NT2/D1 (cell line): Measurements from ENCODE around the gene PCNX1.

ENCODE experiments used
- DNase-seq: peaks from one replicate; pipeline ENCODE4 v3.0.0-alpha.2; 2011; ENCODE audit warnings: low read depth, low spot score
- H3K27me3 ChIP-seq: 2 replicates; pipeline ENCODE4 v1.6.0; 2011; ENCODE audit warnings: mild to moderate bottlenecking; ENCODE audit not compliant: insufficient read length, insufficient read depth
- H3K36me3 ChIP-seq: 2 replicates; pipeline ENCODE4 v1.6.1; 2011; ENCODE audit warnings: mild to moderate bottlenecking, low read length, mixed read lengths; ENCODE audit not compliant: insufficient read depth, insufficient read length
- H3K4me1 ChIP-seq: 2 replicates; pipeline ENCODE4 v1.5.1; 2011; ENCODE audit not compliant: insufficient read depth, insufficient read length
- H3K4me3 ChIP-seq: 2 replicates; pipeline ENCODE4 v1.5.1; 2011; ENCODE audit warnings: low read depth; ENCODE audit not compliant: insufficient read length
- H3K9ac ChIP-seq: 2 replicates; pipeline ENCODE4 v1.6.0; 2011; ENCODE audit warnings: low read depth; ENCODE audit not compliant: insufficient read length
- H3K9me3 ChIP-seq: 2 replicates; pipeline ENCODE4 v1.5.1; 2011; ENCODE audit warnings: mild to moderate bottlenecking, low read length; ENCODE audit not compliant: insufficient read depth
- SUZ12 ChIP-seq: IDR thresholded peaks from 2 replicates; pipeline ENCODE4 v1.6.1; 2011; ENCODE audit not compliant: insufficient read length, insufficient read depth; ENCODE audit errors: extremely low read depth
- YY1 ChIP-seq: IDR thresholded peaks from 2 replicates; pipeline ENCODE4 v1.6.1; 2011; ENCODE audit not compliant: insufficient read length, insufficient read depth
- ZNF274 ChIP-seq: IDR thresholded peaks from 2 replicates; pipeline ENCODE4 v1.6.1; 2011; ENCODE audit warnings: mild to moderate bottlenecking, low read depth, low read length

Gene PCNX1

GRCh38 chr14:70920608-70921007, 13.3 kb downstream of the PCNX1 start:
- H3K4me1 ChIP-seq = no peaks in the 10 kb centered on the region
- no peaks in the 10 kb centered on the region for H3K27me3 ChIP-seq
- peaks cover 14% of the 10 kb centered on the region for H3K36me3 ChIP-seq
- no peak for TF ChIP-seq YY1
- no peak for TF ChIP-seq SUZ12
- TF ChIP-seq ZNF274 = no peak
- H3K4me3 ChIP-seq = no peak overlapping the region
- H3K9me3 ChIP-seq = no peaks in the 10 kb centered on the region
- H3K9ac ChIP-seq = no peak overlapping the region
- DNase-seq = no peak

- no peaks in the 10 kb centered on the region for H3K4me1 ChIP-seq
- no peak for DNase-seq
- H3K27me3 ChIP-seq = no peaks in the 10 kb centered on the region
- peaks cover 11% of the 10 kb centered on the region for H3K36me3 ChIP-seq
- H3K4me3 ChIP-seq = no peak overlapping the region
- no peak for TF ChIP-seq SUZ12
- TF ChIP-seq YY1 = no peak
- TF ChIP-seq ZNF274 = no peak
- H3K9me3 ChIP-seq = no peaks in the 10 kb centered on the region
- H3K9ac ChIP-seq = no peak overlapping the region
Measured at GRCh38 chr14:70921669-70922068, 14.4 kb downstream of the PCNX1 start.

GRCh38 chr14:70924521-70924920, 17.3 kb downstream of the PCNX1 start:
- no peak overlapping the region for H3K9ac ChIP-seq

GRCh38 chr14:70926235-70926830, 19.1 kb downstream of the PCNX1 start:
- no peak for TF ChIP-seq ZNF274
- no peak for TF ChIP-seq YY1
- no peak for TF ChIP-seq SUZ12
- Histone ChIP-seq H3K36me3 (no peaks in the 10 kb centered on the region), H3K27me3 (no peaks in the 10 kb centered on the region), H3K4me1 (no peaks in the 10 kb centered on the region), H3K9me3 (no peaks in the 10 kb centered on the region), H3K4me3 (no peak overlapping the region), H3K9ac (no peak overlapping the region)
- DNase-seq = no peak

More at GRCh38 chr14:70924521-70924920, 17.3 kb downstream of the PCNX1 start:
- Histone ChIP-seq H3K4me3 (no peak overlapping the region), H3K9me3 (no peaks in the 10 kb centered on the region), H3K4me1 (no peaks in the 10 kb centered on the region), H3K36me3 (no peaks in the 10 kb centered on the region), H3K27me3 (no peaks in the 10 kb centered on the region)
- DNase-seq = no peak
- TF ChIP-seq ZNF274 = no peak
- TF ChIP-seq YY1 = no peak
- no peak for TF ChIP-seq SUZ12

GRCh38 chr14:70931008-70931407, 23.7 kb downstream of the PCNX1 start:
- no peak for TF ChIP-seq YY1
- no peak for TF ChIP-seq SUZ12
- no peak for TF ChIP-seq ZNF274
- no peaks in the 10 kb centered on the region for H3K36me3 ChIP-seq
- no peaks in the 10 kb centered on the region for H3K9me3 ChIP-seq
- H3K9ac ChIP-seq = no peak overlapping the region
- H3K27me3 ChIP-seq = no peaks in the 10 kb centered on the region
- H3K4me3 ChIP-seq = no peak overlapping the region
- H3K4me1 ChIP-seq = no peaks in the 10 kb centered on the region
- no peak for DNase-seq

GRCh38 chr14:70934084-70934483, 26.8 kb downstream of the PCNX1 start:
- Histone ChIP-seq H3K9me3 (no peaks in the 10 kb centered on the region), H3K27me3 (no peaks in the 10 kb centered on the region), H3K4me1 (no peaks in the 10 kb centered on the region), H3K4me3 (no peak overlapping the region), H3K36me3 (no peaks in the 10 kb centered on the region), H3K9ac (no peak overlapping the region)
- no peak for TF ChIP-seq SUZ12
- TF ChIP-seq YY1 = no peak
- no peak for TF ChIP-seq ZNF274
- DNase-seq = no peak

- H3K27me3 ChIP-seq = no peaks in the 10 kb centered on the region
- DNase-seq = no peak
- H3K36me3 ChIP-seq = no peaks in the 10 kb centered on the region
- no peak for TF ChIP-seq SUZ12
- no peak for TF ChIP-seq YY1
- TF ChIP-seq ZNF274 = no peak
- no peaks in the 10 kb centered on the region for H3K4me1 ChIP-seq
- no peak overlapping the region for H3K9ac ChIP-seq
- no peaks in the 10 kb centered on the region for H3K9me3 ChIP-seq
- H3K4me3 ChIP-seq = no peak overlapping the region
Measured at GRCh38 chr14:70934502-70935134, 27.4 kb downstream of the PCNX1 start.
